Measurements from ENCODE around the gene PKN1. TPM values are rescaled to one million over a fixed set of nuclear protein-coding genes. Genes with fewer than 3 reads are reported as not detected.

The PKN1 gene
- total RNA-seq, 1 experiment from 2014 or later, result 170 TPM

- TF ChIP-seq E2F1 (CRISPR knock-in tag; IDR thresholded peaks at IDR 0.05) (0 out of 2 replicates have a peak, but pooled peaks have one; percentile 45), HMGA2 (CRISPR knock-in tag; IDR thresholded peaks at IDR 0.05) (no peak), MYBL2 (CRISPR knock-in tag; IDR thresholded peaks at IDR 0.05) (no peak; the same call in 1 of the 2 replicates), GTF2I (CRISPR knock-in tag; conservative IDR thresholded peaks at IDR 0.05) (no peak), HMGXB4 (CRISPR knock-in tag; IDR thresholded peaks at IDR 0.05) (peak; percentile 97), USF2 (CRISPR knock-in tag; IDR thresholded peaks at IDR 0.05) (no peak; the same call in none of the 2 replicates), ATF3 (CRISPR knock-in tag; conservative IDR thresholded peaks at IDR 0.05) (no peak), E2F5 (CRISPR knock-in tag; IDR thresholded peaks at IDR 0.05) (peak; percentile 90)
Measured at GRCh38 chr19:14472202-14472938, 39.3 kb downstream of the PKN1 start (continued).

GRCh38 chr19:14473073-14473977 lies 40.2 kb downstream of the PKN1 start:
- peak; percentile 46 for DNase-seq (ENCODE audit: low spot score)

More at GRCh38 chr19:14473073-14473977, 40.2 kb downstream of the PKN1 start:
- TF ChIP-seq OVOL2 (CRISPR knock-in tag; IDR thresholded peaks at IDR 0.05; ENCODE audit: borderline replicate concordance) (no peak), ETV6 (CRISPR knock-in tag; IDR thresholded peaks at IDR 0.05) (no peak), SMAD3 (CRISPR knock-in tag; IDR thresholded peaks at IDR 0.05; ENCODE audit: borderline replicate concordance) (no peak), ZBTB43 (CRISPR knock-in tag; IDR thresholded peaks at IDR 0.05) (no peak), ERG (CRISPR knock-in tag; IDR thresholded peaks at IDR 0.05) (no peak), SOX15 (CRISPR knock-in tag; IDR thresholded peaks at IDR 0.05) (no peak), NR2C2 (CRISPR knock-in tag; IDR thresholded peaks at IDR 0.05) (no peak), ZSCAN18 (CRISPR knock-in tag; IDR thresholded peaks at IDR 0.05) (no peak)
- ChIA-PET CTCF (interaction anchor here (0.6 to 5.0 kb wide), 47 partner anchors 8 to 702 kb away, joined by 3 to 53 read pairs (median 4); partner anchors contain the start of genes ASF1B, DNAJB1, MISP3 and PKN1), POLR2A (interaction anchor here (0.9 to 1.2 kb wide), 3 partner anchors 23 to 337 kb away, joined by 3 read pairs; partner anchors contain the start of genes ASF1B and PKN1)
- H3K27ac Mint-ChIP-seq, result no peak overlapping the region
- peaks cover 7% of the 10 kb centered on the region for H3K36me3 Mint-ChIP-seq
- H3K9me3 Mint-ChIP-seq, result no peaks in the 10 kb centered on the region
- peaks cover 24% of the 10 kb centered on the region for H3K4me1 Mint-ChIP-seq
- H3K27me3 Mint-ChIP-seq (ENCODE audit: low read depth), result peaks cover 12% of the 10 kb centered on the region
- peak overlapping the region; percentile 56 for H3K4me3 Mint-ChIP-seq
- no peak for ATAC-seq

All from WTC11 (cell line).